BLaER1 treated with 17β-estradiol and CSF1 and Interleukin-3, amounts not matched to agents 10 nM and 100 nM (cell line): ENCODE measurements around the gene PIK3IP1.

ENCODE experiments used
- H3K27ac ChIP-seq, 11 experiments: shearing (Covaris generic); formaldehyde crosslinking; 2 replicates each; pipeline ENCODE4 v1.8.1; 2022
- H3K27me3 ChIP-seq, 11 experiments: shearing (Covaris generic); formaldehyde crosslinking; 2 replicates each; pipeline ENCODE4 v1.8.1; 2022
- H3K36me3 ChIP-seq, 11 experiments: shearing (Covaris generic); formaldehyde crosslinking; 2 replicates each; pipeline ENCODE4 v1.8.1; 2022
- H3K4me1 ChIP-seq, 10 experiments: shearing (Covaris generic); formaldehyde crosslinking; 2 replicates each; pipeline ENCODE4 v1.8.1; 2022
- H3K4me2 ChIP-seq, 11 experiments: shearing (Covaris generic); formaldehyde crosslinking; 2 replicates each; pipeline ENCODE4 v1.8.1; 2022
- H3K4me3 ChIP-seq, 10 experiments: shearing (Covaris generic); formaldehyde crosslinking; 2 replicates each; pipeline ENCODE4 v1.8.1; 2022
- H3K9ac ChIP-seq, 11 experiments: shearing (Covaris generic); formaldehyde crosslinking; 2 replicates each; pipeline ENCODE4 v1.8.1; 2022
- H3K9me3 ChIP-seq, 11 experiments: shearing (Covaris generic); formaldehyde crosslinking; replicated peaks in 1 of 11; 2 replicates each; pipeline ENCODE4 v1.8.1; 2022
- H4K20me1 ChIP-seq, 11 experiments: shearing (Covaris generic); formaldehyde crosslinking; 2 replicates each; pipeline ENCODE4 v1.8.1; 2022
- Cebpa-rat ChIP-seq, 11 experiments: shearing (Covaris generic); IDR thresholded peaks; 2 replicates each; pipeline ENCODE4 v1.8.1; 2022

Gene PIK3IP1

DNA sequence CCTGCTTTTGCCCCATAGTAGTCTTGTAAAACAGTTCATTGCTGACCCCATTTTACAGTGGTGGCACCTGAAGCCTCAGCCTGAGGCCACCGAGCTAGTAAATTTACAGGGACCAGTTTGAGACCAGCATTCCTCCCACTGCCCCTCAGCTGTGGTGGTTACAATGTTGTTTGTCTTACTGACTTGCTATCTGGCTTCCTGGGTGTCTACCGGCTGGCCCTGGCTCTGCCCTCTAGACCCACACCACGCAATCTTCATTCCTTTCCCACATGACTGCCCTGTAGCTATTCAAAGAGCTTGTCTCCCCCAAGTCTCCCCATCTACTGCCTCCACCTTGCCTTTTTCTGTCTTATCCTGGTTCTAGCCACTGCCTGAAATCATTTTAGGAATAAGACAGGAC is 20.8 kb downstream of the PIK3IP1 start:
- Histone ChIP-seq H3K4me3 (no peak overlapping the region), H3K27ac (peak overlapping the region in 3 of 11 experiments; percentile 10 to 28 (median 20); a peak in 4 of 22 replicates), H3K4me1 (peaks cover 0 to 4% (median 0%) of the 10 kb centered on the region in 10 experiments; a peak in 1 of 20 replicates), H4K20me1 (peaks cover 0 to 84% (median 10%) of the 10 kb centered on the region in 11 experiments; a peak in 11 of 22 replicates), H3K9ac (peak overlapping the region in 2 of 11 experiments; percentile 17 to 62; a peak in 3 of 22 replicates), H3K9me3 (no peaks in the 10 kb centered on the region), H3K36me3 (peaks cover 97 to 100% (median 98%) of the 10 kb centered on the region in 11 experiments), H3K27me3 (no peaks in the 10 kb centered on the region), H3K4me2 (no peak overlapping the region)
- no peak for TF ChIP-seq Cebpa-rat (IDR thresholded peaks at IDR 0.05)

DNA sequence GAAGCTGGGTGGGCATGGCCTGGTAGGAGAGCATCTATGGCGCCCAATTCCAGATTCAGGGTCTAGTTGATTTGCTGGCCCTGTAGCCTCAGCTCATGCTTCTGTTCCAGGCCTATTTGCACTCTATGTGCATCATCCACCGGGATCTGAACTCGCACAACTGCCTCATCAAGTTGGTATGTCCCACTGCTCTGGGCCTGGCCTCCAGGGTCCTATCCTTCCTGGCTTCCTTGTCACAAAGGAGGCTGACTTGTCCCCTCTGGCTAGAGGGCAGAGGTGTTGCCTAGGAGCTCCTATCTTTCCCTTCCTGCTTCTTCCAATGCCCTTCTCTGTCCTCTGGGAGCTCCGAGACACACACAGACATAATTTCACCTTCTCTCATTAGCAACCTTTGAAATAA is 21.3 kb downstream of the PIK3IP1 start:
- H3K27me3 ChIP-seq = no peaks in the 10 kb centered on the region
- no peak for TF ChIP-seq Cebpa-rat (IDR thresholded peaks at IDR 0.05)
- peak overlapping the region in 3 of 11 experiments; percentile 9 to 31 (median 17); a peak in 2 of 22 replicates for H3K9ac ChIP-seq
- no peak overlapping the region for H3K4me3 ChIP-seq
- peaks cover 0 to 87% (median 10%) of the 10 kb centered on the region in 11 experiments; a peak in 11 of 22 replicates for H4K20me1 ChIP-seq
- H3K4me2 ChIP-seq = no peak overlapping the region
- peaks cover 98 to 100% (median 100%) of the 10 kb centered on the region in 11 experiments for H3K36me3 ChIP-seq
- peaks cover 0 to 4% (median 0%) of the 10 kb centered on the region in 10 experiments; a peak in 1 of 20 replicates for H3K4me1 ChIP-seq
- no peak overlapping the region; a peak in 1 of 22 replicates for H3K27ac ChIP-seq
- no peaks in the 10 kb centered on the region for H3K9me3 ChIP-seq

DNA sequence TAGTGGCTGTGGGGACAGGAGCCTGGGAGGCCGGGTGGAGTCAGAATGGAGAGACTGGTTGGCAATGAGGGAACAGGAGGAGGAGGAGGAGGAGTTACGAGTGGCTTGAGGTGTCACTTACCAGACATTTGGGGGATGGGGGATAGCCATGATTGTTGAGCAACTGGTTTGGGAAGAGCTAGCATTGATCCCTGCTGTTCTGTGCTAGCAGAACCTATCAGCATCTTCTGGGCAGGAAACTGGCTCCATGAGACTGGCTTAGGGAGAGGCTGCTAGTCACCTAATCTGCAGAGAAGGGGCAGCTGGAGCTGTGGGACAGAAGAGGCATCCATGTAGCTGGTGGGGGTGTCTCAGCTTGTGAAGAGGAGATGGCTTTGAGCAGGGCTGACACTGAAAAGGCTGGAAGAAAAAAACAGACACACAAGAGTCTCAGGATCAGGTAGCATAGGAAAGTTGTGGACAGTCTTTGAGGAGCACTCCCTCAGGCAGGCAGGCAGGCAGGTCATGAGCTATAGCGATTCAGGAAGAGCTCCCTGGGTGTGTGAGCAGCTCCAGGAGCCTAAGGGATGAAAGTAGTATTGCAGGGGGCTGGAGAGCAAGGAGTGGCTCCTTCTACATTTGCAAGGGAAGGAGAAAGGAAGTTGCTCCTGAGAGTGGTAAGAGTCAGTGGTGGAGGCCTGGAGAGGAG is 22.3 kb downstream of the PIK3IP1 start:
- no peaks in the 10 kb centered on the region for H3K27me3 ChIP-seq
- H3K4me1 ChIP-seq = peaks cover 0 to 4% (median 0%) of the 10 kb centered on the region in 10 experiments; a peak in 1 of 20 replicates
- no peak overlapping the region for H3K27ac ChIP-seq
- peaks cover 0 to 93% (median 8%) of the 10 kb centered on the region in 11 experiments; a peak in 11 of 22 replicates for H4K20me1 ChIP-seq
- peak overlapping the region in 2 of 11 experiments; percentile 22 to 31; a peak in 1 of 22 replicates for H3K9ac ChIP-seq
- no peak overlapping the region for H3K4me2 ChIP-seq
- no peaks in the 10 kb centered on the region for H3K9me3 ChIP-seq
- no peak overlapping the region for H3K4me3 ChIP-seq
- H3K36me3 ChIP-seq = peaks cover 98 to 100% (median 100%) of the 10 kb centered on the region in 11 experiments
- TF ChIP-seq Cebpa-rat (IDR thresholded peaks at IDR 0.05) = no peak

- Histone ChIP-seq H3K27me3 (no peaks in the 10 kb centered on the region), H3K27ac (no peak overlapping the region), H3K4me2 (no peak overlapping the region), H3K4me1 (peaks cover 0 to 4% (median 0%) of the 10 kb centered on the region in 10 experiments; a peak in 1 of 20 replicates), H3K9me3 (no peaks in the 10 kb centered on the region), H3K36me3 (peaks cover 97 to 100% (median 99%) of the 10 kb centered on the region in 11 experiments), H3K9ac (peak overlapping the region in 1 of 11 experiments; percentile 9; a peak in 1 of 22 replicates), H3K4me3 (no peak overlapping the region), H4K20me1 (peaks cover 0 to 96% (median 10%) of the 10 kb centered on the region in 11 experiments; a peak in 11 of 22 replicates)
- no peak for TF ChIP-seq Cebpa-rat (IDR thresholded peaks at IDR 0.05)
Measured at GRCh38 chr22:31268281-31268680, 24.0 kb downstream of the PIK3IP1 start.

DNA sequence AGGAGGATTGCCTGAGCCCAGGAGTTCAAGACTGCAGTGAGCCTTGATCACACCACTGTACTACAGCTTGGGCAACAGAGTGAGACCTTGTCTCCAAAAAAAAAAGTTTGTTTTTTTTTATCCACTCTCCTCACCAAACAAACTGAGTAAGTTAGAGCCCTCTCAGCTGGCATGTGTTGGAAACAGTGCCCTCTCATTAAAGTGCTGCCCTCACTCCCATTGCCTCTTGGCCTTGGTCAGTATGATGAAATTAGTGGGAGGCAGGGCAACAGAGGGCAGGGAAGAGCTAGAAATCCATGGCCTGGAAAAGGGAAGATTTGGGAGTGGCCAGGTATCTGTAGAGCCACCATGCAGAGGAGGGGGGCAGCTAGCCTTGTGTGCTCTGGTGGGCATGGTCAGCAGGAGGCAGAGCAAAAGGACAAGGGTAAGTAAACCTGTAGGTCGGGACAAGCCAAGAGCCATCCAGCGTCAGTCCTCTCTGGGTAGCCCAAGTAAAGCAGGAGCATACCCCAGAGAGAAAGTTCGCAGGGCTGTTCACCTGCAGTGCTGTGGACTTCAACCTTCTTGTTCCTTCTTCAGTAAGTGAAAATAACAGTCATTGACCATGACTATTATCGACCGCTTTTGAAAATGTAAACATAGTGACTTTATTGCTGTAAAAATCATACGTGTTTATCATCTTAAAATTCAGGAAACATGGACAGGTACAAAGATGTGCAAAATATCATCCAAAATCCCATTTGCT is 28.2 kb downstream of the PIK3IP1 start:
- peaks cover 97 to 100% (median 100%) of the 10 kb centered on the region in 11 experiments for H3K36me3 ChIP-seq
- H3K9me3 ChIP-seq = no peaks in the 10 kb centered on the region
- no peak overlapping the region for H3K4me3 ChIP-seq
- no peaks in the 10 kb centered on the region for H3K27me3 ChIP-seq
- peak overlapping the region in 1 of 11 experiments; percentile 30; a peak in 1 of 22 replicates for H3K9ac ChIP-seq
- no peak overlapping the region for H3K4me2 ChIP-seq
- peaks cover 0 to 97% (median 20%) of the 10 kb centered on the region in 11 experiments; a peak in 14 of 22 replicates for H4K20me1 ChIP-seq
- no peak for TF ChIP-seq Cebpa-rat (IDR thresholded peaks at IDR 0.05)
- no peaks in the 10 kb centered on the region for H3K4me1 ChIP-seq
- no peak overlapping the region for H3K27ac ChIP-seq

DNA sequence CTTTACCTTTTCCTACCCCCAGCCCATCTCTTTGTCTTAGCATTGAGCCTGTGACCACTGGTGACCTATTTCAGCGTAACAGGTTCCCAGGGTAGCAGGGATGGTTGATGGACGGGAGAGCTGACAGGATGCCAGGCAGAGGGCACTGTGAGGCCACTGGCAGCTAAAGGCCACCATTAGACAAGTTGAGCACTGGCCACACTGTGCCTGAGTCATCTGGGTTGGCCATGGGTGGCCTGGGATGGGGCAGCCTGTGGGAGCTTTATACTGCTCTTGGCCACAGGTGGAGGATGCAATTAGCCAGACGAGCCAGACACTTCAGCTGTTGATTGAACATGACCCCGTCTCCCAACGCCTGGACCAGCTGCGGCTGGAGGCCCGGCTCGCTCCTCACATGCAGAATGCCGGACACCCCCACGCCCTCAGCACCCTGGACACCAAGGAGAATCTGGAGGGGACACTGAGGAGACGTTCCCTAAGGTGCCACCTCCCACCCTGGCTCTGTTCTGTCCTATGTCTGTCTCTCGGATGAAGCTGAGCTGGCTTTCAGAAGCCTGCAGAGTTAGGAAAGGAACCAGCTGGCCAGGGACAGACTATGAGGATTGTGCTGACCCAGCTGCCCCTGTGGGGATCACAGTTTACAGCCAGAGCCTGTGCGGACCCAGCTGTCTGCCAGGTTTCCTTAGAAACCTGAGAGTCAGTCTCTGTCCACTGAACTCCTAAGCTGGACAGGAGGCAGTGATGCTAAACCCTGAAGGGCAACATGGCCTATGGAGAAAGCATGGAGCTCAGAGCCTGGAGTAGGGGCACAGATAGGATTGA is 29.8 kb downstream of the PIK3IP1 start:
- no peaks in the 10 kb centered on the region for H3K27me3 ChIP-seq
- no peak overlapping the region for H3K4me2 ChIP-seq
- H3K4me1 ChIP-seq = no peaks in the 10 kb centered on the region
- H3K9me3 ChIP-seq = no peaks in the 10 kb centered on the region
- peaks cover 97 to 100% (median 99%) of the 10 kb centered on the region in 11 experiments for H3K36me3 ChIP-seq
- H3K27ac ChIP-seq = no peak overlapping the region
- no peak for TF ChIP-seq Cebpa-rat (IDR thresholded peaks at IDR 0.05)
- H3K9ac ChIP-seq = no peak overlapping the region
- H3K4me3 ChIP-seq = no peak overlapping the region
- H4K20me1 ChIP-seq = peaks cover 0 to 98% (median 32%) of the 10 kb centered on the region in 11 experiments; a peak in 17 of 22 replicates

DNA sequence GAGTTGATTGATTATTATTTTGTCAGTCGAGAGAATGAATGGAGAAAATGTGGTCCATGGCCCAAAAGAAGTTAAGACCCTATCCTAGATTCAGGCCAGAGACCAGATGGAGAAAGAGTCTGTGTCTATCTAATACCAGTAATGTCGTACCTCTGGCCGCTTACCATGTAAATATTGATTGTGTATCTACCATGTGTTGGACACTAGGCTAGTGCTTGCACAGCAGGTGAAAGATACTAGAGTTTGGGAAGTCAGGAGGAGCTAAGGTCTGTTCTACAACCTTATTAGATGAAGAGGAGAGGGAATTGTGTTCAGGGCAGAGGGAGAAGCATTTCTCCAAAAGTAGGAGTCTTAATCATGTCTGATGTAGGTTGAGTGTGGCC is 31.8 kb downstream of the PIK3IP1 start:
- Histone ChIP-seq H3K27me3 (no peaks in the 10 kb centered on the region), H3K4me3 (no peak overlapping the region)

GRCh38 chr22:31259798-31260473 is 32.4 kb downstream of the PIK3IP1 start:
- Histone ChIP-seq H3K36me3 (peaks cover 73 to 99% (median 82%) of the 10 kb centered on the region in 11 experiments), H3K9ac (no peak overlapping the region)

More for the DNA sequence above, 31.8 kb downstream of the PIK3IP1 start:
- peaks cover 77 to 99% (median 82%) of the 10 kb centered on the region in 11 experiments for H3K36me3 ChIP-seq
- H4K20me1 ChIP-seq = peaks cover 3 to 100% (median 42%) of the 10 kb centered on the region in 11 experiments; a peak in 19 of 22 replicates
- H3K9ac ChIP-seq = no peak overlapping the region
- H3K4me2 ChIP-seq = no peak overlapping the region
- TF ChIP-seq Cebpa-rat (IDR thresholded peaks at IDR 0.05) = no peak
- H3K9me3 ChIP-seq = no peaks in the 10 kb centered on the region
- H3K27ac ChIP-seq = no peak overlapping the region
- H3K4me1 ChIP-seq = peaks cover 0 to under 1% (median 0%) of the 10 kb centered on the region in 10 experiments; a peak in 1 of 20 replicates

More at GRCh38 chr22:31259798-31260473, 32.4 kb downstream of the PIK3IP1 start:
- no peak overlapping the region for H3K4me2 ChIP-seq
- no peak for TF ChIP-seq Cebpa-rat (IDR thresholded peaks at IDR 0.05)
- H3K4me3 ChIP-seq = no peak overlapping the region
- H3K27me3 ChIP-seq = no peaks in the 10 kb centered on the region
- peaks cover 0 to 6% (median 0%) of the 10 kb centered on the region in 10 experiments; a peak in 4 of 20 replicates for H3K4me1 ChIP-seq
- no peak overlapping the region for H3K27ac ChIP-seq
- H4K20me1 ChIP-seq = peaks cover 6 to 100% (median 47%) of the 10 kb centered on the region in 11 experiments; a peak in 19 of 22 replicates
- no peaks in the 10 kb centered on the region for H3K9me3 ChIP-seq
